Fibroblast of lung (primary cell): Measurements from ENCODE around the gene MDM1. TPM values are rescaled to one million over a fixed set of nuclear protein-coding genes. Genes with fewer than 3 reads are reported as not detected.

ENCODE experiments used
- DNase-seq, 2 donors: peaks; one replicate each; pipeline versions ENCODE4 v3.0.0 to v3.0.0-alpha.2; 2010; ENCODE audit warnings: low read depth in 2 of 2
- H2AFZ ChIP-seq: 2 replicates; pipeline ENCODE4 v1.5.1; 2012; ENCODE audit warnings: low read length, control low read depth, inconsistent platforms
- H3K27ac ChIP-seq: 2 replicates; pipeline ENCODE4 v1.5.1; 2011; ENCODE audit warnings: low read length, control low read depth; ENCODE audit not compliant: insufficient read depth
- H3K27me3 ChIP-seq: 2 replicates; pipeline ENCODE4 v1.5.1; 2011; ENCODE audit warnings: mild to moderate bottlenecking, low read length; ENCODE audit not compliant: control insufficient read depth, insufficient read depth
- H3K36me3 ChIP-seq: 2 replicates; pipeline ENCODE4 v1.5.1; 2011; ENCODE audit warnings: low read length; ENCODE audit not compliant: control insufficient read depth, insufficient read depth
- H3K4me1 ChIP-seq: 2 replicates; pipeline ENCODE4 v1.5.1; 2011; ENCODE audit warnings: low read length; ENCODE audit not compliant: control insufficient read depth, insufficient read depth; ENCODE audit errors: extremely low read depth
- H3K4me2 ChIP-seq: 2 replicates; pipeline ENCODE4 v1.5.1; 2011; ENCODE audit warnings: low read length, control low read depth; ENCODE audit not compliant: insufficient read depth; ENCODE audit errors: extremely low read depth
- H3K4me3 ChIP-seq, 4 experiments: fragments of 200-600 bp in 1 of 4; sonication (generic) in 1 of 4; replicated peaks in 1 of 4; 2 replicates each; pipeline ENCODE4 v1.5.1; 2011 to 2016; ENCODE audit warnings: low read length in 4 of 4, low read depth in 3 of 4, mild to moderate bottlenecking in 3 of 4, control low read depth in 2 of 4, inconsistent platforms in 1 of 4, mixed read lengths in 1 of 4; ENCODE audit not compliant: insufficient read depth in 1 of 4; ENCODE audit errors: control extremely low read depth in 1 of 4
- H3K79me2 ChIP-seq: 2 replicates; pipeline ENCODE4 v1.5.1; 2012; ENCODE audit warnings: mild to moderate bottlenecking, low read length, inconsistent platforms; ENCODE audit not compliant: control insufficient read depth, insufficient read depth
- H3K9ac ChIP-seq: 2 replicates; pipeline ENCODE4 v1.5.1; 2011; ENCODE audit warnings: mild to moderate bottlenecking, low read length, control low read depth; ENCODE audit not compliant: insufficient read depth
- H3K9me3 ChIP-seq: 2 replicates; pipeline ENCODE4 v1.5.1; 2012; ENCODE audit warnings: low read depth, low read length; ENCODE audit not compliant: control insufficient read depth, insufficient read depth
- H4K20me1 ChIP-seq: 2 replicates; pipeline ENCODE4 v1.5.1; 2011; ENCODE audit warnings: low read length; ENCODE audit not compliant: control insufficient read depth, insufficient read depth; ENCODE audit errors: extremely low read depth
- EZH2 ChIP-seq: IDR thresholded peaks from 2 replicates; pipeline ENCODE4 v1.5.1; 2012; ENCODE audit warnings: low read length, control low read depth, mild to moderate bottlenecking; ENCODE audit errors: missing control alignments
- polyA plus RNA-seq, 2 donors: library from polyadenylated mRNA; depleted of rRNA in 1 of 2; stranded (reverse) in 1 of 2; unstranded in 1 of 2; fragments of >200 nt; gene quantifications; 2 replicates each; pipeline ENCODE4 v1.2.1, GENCODE V29; 2011 to 2012; ENCODE audit warnings: missing spikeins in 1 of 2
- total RNA-seq: library from RNA; depleted of rRNA; stranded (reverse); fragments of >200 nt; gene quantifications from 2 replicates; pipeline ENCODE4 v1.2.1, GENCODE V29; 2014
- TF ChIP-seq, protein P1 (sequence below), 2 donors: IDR thresholded peaks in 1 of 2; conservative IDR thresholded peaks in 1 of 2; 1 replicate in 1 of 2; 2 replicates in 1 of 2; pipeline ENCODE4 v1.5.1; 2011 to 2012; ENCODE audit warnings: low read length in 2 of 2, control low read depth in 1 of 2, inconsistent platforms in 1 of 2, low read depth in 1 of 2, mild to moderate bottlenecking in 1 of 2

The MDM1 gene
- total and polyA plus RNA-seq, 2 donors (not counting 1 experiment from before 2014, with no cell fraction given), result 7.4 to 12.4 TPM

DNA sequence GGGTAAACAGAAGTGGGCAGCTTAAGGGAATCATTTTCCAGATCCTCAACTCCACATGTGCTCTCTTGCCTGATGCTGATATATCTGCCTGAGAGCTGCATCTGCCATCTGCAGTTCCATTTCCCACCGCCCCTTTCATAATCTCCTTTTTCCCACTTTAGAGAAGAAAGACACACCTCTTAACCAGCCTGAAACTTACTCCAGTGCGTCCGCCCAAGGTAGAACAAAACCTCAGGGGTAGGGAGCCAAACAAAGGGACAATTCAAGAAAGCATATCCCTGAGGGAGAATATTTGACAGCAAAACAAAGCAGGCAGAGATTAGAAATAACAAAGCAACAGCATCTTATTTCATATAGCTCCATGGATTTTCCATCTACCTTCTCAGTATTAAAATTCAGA is 4.3 kb downstream of the MDM1 start:
- H3K4me2 ChIP-seq, result no peak overlapping the region
- H3K9me3 ChIP-seq, result no peaks in the 10 kb centered on the region
- TF ChIP-seq, protein P1, sequence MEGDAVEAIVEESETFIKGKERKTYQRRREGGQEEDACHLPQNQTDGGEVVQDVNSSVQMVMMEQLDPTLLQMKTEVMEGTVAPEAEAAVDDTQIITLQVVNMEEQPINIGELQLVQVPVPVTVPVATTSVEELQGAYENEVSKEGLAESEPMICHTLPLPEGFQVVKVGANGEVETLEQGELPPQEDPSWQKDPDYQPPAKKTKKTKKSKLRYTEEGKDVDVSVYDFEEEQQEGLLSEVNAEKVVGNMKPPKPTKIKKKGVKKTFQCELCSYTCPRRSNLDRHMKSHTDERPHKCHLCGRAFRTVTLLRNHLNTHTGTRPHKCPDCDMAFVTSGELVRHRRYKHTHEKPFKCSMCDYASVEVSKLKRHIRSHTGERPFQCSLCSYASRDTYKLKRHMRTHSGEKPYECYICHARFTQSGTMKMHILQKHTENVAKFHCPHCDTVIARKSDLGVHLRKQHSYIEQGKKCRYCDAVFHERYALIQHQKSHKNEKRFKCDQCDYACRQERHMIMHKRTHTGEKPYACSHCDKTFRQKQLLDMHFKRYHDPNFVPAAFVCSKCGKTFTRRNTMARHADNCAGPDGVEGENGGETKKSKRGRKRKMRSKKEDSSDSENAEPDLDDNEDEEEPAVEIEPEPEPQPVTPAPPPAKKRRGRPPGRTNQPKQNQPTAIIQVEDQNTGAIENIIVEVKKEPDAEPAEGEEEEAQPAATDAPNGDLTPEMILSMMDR (conservative IDR thresholded peaks at IDR 0.05 in 1 of 2, IDR thresholded peaks at IDR 0.05 in 1 of 2; ENCODE audit: low read depth in 1 of 2, low read length in 2 of 2), result no peak
- TF ChIP-seq EZH2, result no peak
- H3K4me3 ChIP-seq, result no peak overlapping the region
- no peak for DNase-seq
- no peak overlapping the region for H2AFZ ChIP-seq
- peaks cover 2% of the 10 kb centered on the region for H3K79me2 ChIP-seq
- H3K27me3 ChIP-seq, result no peaks in the 10 kb centered on the region
- no peaks in the 10 kb centered on the region for H3K4me1 ChIP-seq
- H3K9ac ChIP-seq, result no peak overlapping the region
- H3K27ac ChIP-seq, result no peak overlapping the region
- H3K36me3 ChIP-seq, result no peaks in the 10 kb centered on the region
- no peaks in the 10 kb centered on the region for H4K20me1 ChIP-seq

DNA sequence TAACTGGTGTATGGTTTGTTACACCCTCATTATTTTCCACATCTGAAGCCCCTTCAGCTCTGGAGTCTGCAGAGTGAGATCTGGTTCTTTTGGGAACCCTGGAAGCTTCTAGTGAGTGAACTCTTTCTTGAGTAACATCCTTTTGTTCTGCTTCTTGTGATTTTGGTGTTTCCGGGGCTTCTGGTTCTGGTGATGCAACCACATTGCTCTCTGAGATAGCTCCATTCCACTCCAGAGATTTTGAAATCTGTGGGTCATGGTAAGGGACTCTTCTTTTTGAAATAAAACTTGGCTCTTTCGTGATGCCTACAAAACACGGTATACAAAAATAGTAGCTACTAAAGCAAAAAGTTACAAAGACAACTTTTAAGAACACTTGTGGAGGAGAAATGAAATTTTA is 5.4 kb downstream of the MDM1 start:
- no peaks in the 10 kb centered on the region for H4K20me1 ChIP-seq
- H2AFZ ChIP-seq, result no peak overlapping the region
- no peak for DNase-seq
- H3K9me3 ChIP-seq, result no peaks in the 10 kb centered on the region
- no peaks in the 10 kb centered on the region for H3K27me3 ChIP-seq
- H3K9ac ChIP-seq, result no peak overlapping the region
- no peak for TF ChIP-seq EZH2
- TF ChIP-seq, protein P1 (conservative IDR thresholded peaks at IDR 0.05 in 1 of 2, IDR thresholded peaks at IDR 0.05 in 1 of 2; ENCODE audit: low read depth in 1 of 2, low read length in 2 of 2), result no peak
- H3K4me2 ChIP-seq, result no peak overlapping the region
- no peak overlapping the region for H3K4me3 ChIP-seq
- no peak overlapping the region for H3K27ac ChIP-seq
- H3K36me3 ChIP-seq, result no peaks in the 10 kb centered on the region
- H3K79me2 ChIP-seq, result peaks cover 2% of the 10 kb centered on the region
- H3K4me1 ChIP-seq, result no peaks in the 10 kb centered on the region

DNA sequence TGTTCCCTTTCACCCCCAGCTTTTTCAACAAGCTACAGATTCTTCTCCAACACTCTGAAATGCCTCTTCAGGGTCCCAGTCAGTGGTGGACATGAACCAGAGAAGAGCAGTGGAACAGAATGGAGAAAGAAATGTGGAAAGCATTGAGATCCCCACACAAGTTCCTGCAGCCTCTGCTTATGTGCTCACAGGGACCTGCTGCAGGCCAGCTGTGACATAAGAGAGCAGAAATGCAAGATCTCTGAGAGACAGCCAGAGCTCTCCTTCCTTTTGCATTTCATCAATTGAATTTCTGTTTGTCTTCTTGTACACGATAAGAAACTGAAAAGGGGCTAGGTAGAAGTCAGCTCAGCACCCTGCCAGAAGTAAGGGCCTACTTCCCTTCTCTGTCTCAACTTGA is 6.2 kb downstream of the MDM1 start:
- no peak overlapping the region for H3K4me3 ChIP-seq
- no peak overlapping the region for H3K27ac ChIP-seq
- no peaks in the 10 kb centered on the region for H4K20me1 ChIP-seq
- H3K9ac ChIP-seq, result no peak overlapping the region
- TF ChIP-seq, protein P1 (conservative IDR thresholded peaks at IDR 0.05 in 1 of 2, IDR thresholded peaks at IDR 0.05 in 1 of 2; ENCODE audit: low read depth in 1 of 2, low read length in 2 of 2), result no peak
- no peak for TF ChIP-seq EZH2
- no peaks in the 10 kb centered on the region for H3K79me2 ChIP-seq
- H2AFZ ChIP-seq, result no peak overlapping the region
- H3K4me1 ChIP-seq, result no peaks in the 10 kb centered on the region
- no peaks in the 10 kb centered on the region for H3K27me3 ChIP-seq
- no peaks in the 10 kb centered on the region for H3K36me3 ChIP-seq
- no peak for DNase-seq
- H3K9me3 ChIP-seq, result no peaks in the 10 kb centered on the region
- no peak overlapping the region for H3K4me2 ChIP-seq
